HG03066 (cell line): ENCODE results near the gene HOXB6.

ENCODE experiments used
- ATAC-seq: cut with Tn5 transposase; IDR thresholded peaks from one replicate; pipeline ENCODE4 v1.9.1; 2021; ENCODE audit warnings: low read depth; ENCODE audit not compliant: unreplicated experiment

HOXB6 gene

DNA sequence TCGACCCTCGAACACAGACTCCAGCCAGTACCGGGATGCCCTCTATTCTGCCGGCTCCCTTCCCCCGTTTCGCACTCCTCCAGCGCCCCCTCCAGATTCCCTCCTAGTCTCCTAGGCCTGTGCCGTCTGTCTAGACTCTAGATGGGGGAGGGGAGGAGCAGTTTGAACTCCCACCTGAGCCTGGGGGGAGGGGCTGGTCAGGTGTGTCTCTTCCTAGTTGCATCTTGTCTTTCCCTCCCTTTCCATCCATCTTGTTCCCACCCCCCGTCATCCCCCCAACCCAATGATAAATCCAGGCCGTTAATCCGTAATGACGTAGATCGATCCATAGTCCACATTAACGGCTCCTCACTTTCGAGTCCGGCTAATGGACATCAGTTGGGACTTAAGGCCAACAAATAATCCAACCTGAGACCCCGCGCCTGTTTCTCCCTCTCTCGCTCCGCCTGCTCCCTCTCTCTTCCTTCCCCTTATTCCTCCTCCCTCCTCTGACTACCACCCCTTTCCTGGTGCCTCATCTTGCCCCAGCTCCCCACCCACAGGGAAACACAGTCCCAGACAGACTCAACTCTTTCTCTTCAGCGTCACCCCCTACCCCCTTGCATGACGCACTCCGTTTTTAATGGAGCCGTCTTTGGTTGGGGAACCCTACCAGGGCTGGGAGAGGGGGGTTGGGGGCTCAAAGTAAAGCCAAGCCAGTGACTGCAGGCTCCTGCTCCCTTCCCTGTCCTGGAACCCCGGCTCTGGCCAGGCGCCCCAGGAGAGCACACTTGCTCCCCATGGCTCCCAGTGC is 7.9 kb downstream of the HOXB6 start:
- no peak for ATAC-seq

DNA sequence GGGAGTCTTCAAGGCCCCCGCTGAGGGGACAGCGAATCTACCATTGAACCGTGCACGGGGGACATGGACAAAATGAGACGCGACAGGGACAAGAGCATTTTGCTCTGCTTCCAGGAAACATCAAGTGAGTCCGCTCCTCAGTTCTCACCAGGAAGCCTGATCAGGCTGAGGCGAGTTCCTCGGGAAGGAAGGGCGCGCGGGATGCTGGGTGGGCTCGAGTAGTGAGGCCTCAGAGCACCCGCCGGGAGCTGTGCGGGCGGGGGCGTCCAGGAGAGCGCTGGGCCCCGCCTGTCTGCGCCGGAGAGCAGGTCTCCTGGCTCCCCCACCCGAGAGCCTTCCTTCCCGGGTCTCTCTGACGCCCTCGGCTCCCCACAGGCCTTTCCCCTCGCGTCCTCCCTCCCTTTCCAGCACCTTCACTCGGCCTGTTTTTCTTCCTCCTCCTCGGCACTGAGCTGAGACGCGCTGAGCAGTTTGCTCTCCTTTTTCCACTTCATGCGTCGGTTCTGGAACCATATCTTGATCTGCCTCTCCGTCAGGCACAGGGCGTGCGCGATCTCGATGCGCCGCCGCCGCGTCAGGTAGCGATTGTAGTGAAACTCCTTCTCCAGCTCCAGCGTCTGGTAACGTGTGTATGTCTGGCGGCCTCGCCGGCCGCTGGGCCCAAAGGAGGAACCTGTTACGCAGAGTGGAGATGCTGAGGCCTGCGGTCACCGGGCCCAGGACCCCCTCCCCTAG is 8.6 kb downstream of the HOXB6 start:
- no peak for ATAC-seq

- no peak for ATAC-seq
These were observed 9.3 kb downstream of the HOXB6 start for GRCh38 chr17:48595278-48595999.

GRCh38 chr17:48594538-48595277 is 10.1 kb downstream of the HOXB6 start:
- ATAC-seq = no peak

DNA sequence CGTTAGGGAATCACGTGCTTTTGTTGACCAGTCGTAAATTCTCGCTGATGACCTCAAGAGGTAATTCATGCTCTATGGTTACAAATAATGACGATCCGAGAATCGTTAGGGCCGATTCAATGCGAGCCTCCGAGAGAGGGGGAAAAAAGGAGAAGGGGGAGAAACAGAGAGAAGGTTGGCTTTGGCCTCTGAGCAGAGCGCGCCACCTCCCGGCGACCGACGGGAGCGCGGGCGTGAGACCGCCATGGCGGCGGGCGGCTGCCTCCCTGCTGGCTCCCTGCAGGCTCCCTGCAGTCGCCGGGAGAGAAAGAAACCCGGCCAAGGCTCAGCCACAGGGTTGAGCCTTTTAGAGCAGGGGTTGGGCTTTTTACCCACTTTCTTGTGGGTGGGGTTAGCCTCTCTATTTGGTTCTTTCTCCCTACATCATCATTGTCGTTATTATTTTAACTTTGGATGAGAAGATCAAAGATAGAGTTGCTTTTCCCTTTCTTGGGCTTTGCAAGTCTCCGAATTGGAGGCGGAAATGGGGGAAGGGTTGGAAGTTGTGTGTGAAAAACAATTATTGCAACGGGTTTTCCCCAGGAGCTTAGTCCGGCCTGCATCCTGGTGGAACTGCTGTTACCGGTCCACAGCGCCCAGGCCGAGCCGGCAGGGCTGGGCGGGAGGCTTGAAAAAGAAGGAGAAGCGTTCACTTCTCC is 10.8 kb downstream of the HOXB6 start:
- no peak for ATAC-seq

DNA sequence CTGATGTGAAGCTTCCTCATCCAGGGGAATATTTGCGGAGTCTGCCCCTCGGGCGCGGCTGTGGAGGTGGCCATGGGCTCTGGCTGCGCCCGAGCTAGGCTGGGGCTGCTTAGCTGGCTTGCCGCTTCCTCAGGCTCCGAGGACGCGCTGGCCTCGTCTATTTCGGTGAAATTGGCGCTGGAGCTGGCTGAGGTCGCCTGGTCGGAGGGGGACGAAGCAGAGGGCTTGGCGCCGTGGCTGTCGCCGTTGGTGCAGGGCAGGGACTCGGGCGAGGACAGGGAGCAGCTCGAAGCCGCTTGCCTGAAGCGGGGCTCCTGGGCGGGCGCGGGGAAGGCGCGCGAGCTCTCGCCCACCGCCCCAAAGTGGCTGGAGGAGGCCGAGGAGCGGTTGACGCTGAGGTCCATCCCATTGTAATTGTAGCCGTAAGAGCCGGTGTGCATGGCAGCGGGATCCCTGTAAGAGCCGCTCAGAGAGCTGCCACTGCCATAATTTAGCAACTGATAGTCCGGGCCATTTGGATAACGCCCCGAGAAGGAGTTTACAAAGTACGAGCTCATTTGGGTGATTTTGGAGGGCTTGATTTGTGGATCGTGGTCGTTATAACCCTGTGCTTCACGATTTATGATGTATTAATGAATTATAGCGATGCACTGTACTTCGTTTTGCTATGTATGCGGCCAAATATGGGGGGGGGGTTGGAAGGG is 11.5 kb downstream of the HOXB6 start, which contains the start of gene HOXB5:
TSS of gene HOXB5 (minus strand) at position 654 of the 704 bp plus-strand sequence. CDS start at position 557, 97 bp downstream.
- ATAC-seq = no peak

- no peak for ATAC-seq
These were observed 12.2 kb downstream of the HOXB6 start for GRCh38 chr17:48592577-48592976.

- ATAC-seq = no peak
These were observed 12.7 kb downstream of the HOXB6 start for GRCh38 chr17:48592057-48592514.

DNA sequence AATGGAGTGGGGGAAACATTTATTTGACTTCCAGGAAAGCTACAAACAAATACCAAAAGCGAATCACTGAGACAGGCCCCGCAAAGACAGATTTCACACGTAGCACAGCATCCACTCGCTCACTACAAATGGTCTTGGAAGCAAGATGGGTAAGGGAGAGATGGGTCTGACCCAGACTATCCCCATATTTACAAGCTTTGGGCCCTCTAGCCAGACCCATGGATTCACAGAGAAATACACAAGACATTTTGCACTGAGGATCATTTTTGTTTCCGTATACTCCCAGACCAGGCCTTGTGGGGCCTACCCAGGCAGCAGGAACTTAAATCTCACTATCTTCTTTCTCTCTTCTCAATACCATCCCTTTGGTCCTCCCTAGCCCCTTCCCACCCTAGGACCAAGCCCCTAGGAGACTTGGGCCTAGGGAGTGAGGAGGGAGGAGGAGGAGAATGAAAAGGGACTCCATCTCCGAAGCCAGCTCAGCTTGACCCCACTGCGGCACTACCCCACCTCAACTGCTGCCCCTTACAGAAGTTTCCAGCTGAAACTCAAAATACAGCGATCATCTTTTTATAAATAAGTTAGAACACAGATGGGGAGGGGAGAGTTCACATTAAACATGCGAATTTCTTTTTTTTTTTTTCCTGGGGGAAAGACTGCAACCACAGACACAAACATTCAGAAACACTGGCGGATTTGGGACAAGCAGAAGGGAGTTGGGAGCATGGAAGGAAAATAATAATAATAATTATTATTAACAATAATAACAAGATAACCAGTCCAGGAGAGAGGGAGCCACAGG is 13.3 kb downstream of the HOXB6 start:
- no peak for ATAC-seq

GRCh38 chr17:48590607-48591161 is 14.1 kb downstream of the HOXB6 start:
- ATAC-seq = no peak

DNA sequence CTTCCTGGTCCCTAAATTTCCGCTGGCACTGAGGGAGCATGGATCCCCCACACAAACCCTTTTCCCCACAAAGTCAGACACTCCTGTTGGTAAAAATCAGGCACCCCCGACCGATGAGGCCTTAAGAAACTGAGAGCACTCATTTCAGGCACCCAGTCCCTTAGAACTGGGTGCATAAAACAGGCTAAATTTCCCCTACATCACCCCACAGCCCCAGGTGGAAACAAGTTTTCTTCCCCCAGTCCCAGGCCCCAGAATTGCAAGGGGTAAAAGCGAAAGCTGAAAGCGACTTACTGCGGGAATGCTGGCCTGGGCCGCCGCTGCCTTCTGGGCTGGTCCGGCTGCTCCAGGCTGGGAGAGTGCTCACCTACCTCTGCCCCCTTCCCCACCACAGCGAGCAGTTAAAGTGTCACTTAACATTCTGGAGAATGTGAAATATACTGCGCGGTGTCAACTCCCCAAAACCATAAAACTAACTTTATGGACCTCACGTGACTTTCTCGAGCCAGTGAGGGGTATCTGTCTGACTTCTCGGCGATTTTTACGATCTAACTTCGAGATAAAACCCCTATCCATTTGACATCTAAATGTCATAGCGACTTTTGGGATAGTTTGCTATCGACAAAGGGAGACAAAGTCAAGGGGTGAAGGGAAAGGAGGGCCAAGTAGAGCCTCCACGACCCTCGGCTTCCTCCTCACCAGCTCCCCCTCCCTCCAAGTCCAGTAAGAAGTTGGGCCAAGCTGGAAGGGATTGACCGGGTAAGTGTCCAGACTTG is 14.8 kb downstream of the HOXB6 start, which contains the start of gene HOXB3:
TSS of gene HOXB3 (minus strand) at position 411 of the 776 bp plus-strand sequence. CDS start 37,767 bp downstream, outside the sequence.
- no peak for ATAC-seq

GRCh38 chr17:48589060-48589830 is 15.5 kb downstream of the HOXB6 start:
- no peak for ATAC-seq

- no peak for ATAC-seq
These were observed 16.3 kb downstream of the HOXB6 start for GRCh38 chr17:48588528-48588927.

DNA sequence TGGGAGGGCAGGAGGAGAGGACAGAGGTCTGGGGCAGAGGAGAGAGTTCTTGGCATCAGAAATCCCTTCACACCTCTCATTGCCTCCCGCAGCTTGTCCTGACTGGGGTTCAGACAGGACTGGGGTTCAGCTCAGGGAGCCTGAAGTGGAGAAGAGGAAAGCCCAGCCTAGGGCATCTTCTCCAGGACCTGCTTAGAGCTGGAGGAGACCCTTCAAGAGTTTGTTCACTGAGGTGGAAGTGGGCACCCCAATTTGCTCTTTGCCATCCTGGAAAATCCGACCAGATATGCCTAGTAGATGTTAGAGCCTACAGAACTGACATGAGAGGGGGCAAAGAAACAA is 16.7 kb downstream of the HOXB6 start:
- no peak for ATAC-seq

GRCh38 chr17:48587276-48588073 is 17.3 kb downstream of the HOXB6 start:
- ATAC-seq = no peak
